GM12878 (cell line): ENCODE measurements around the gene AGTPBP1. TPM values are rescaled to one million over a fixed set of nuclear protein-coding genes. Genes with fewer than 3 reads are reported as not detected.

Source experiments
- ATAC-seq: fragments of 200-7000 bp; cut with Tn5 transposase; 3 replicates; pipeline ENCODE4 v1.9.1; 2020; ENCODE audit warnings: mild to moderate bottlenecking, moderate library complexity
- BruUV-seq: library from RNA; stranded (reverse); fragments of 400-500 nt; replicated peaks from 2 replicates; lab custom pipeline; 2021; lab: Mats Ljungman, UMichigan
- CTCF ChIA-PET: fragments of 300-600 bp; sonication (Branson Sonifier 250); formaldehyde crosslinking; extraction: SDS; loops from one replicate; lab custom pipeline; 2021; ENCODE audit warnings: inconsistent platforms; lab: Yijun Ruan, JAX
- POLR2A ChIA-PET: fragments of 350-600 bp; formaldehyde crosslinking; extraction: SDS; loops from one replicate; lab custom pipeline; 2021; ENCODE audit warnings: inconsistent platforms; lab: Charles Lee
- RAD21 ChIA-PET: fragments of 300-600 bp; sonication (Branson Sonifier 250); formaldehyde crosslinking; loops from one replicate; lab custom pipeline; 2023; ENCODE audit warnings: antibody characterized with exemption; ENCODE audit not compliant: unreplicated experiment; lab: Charles Lee
- SMC1A ChIA-PET: fragments of 300-600 bp; sonication (Branson Sonifier 250); formaldehyde crosslinking; loops from one replicate; lab custom pipeline; 2023; ENCODE audit not compliant: unreplicated experiment, uncharacterized antibody; lab: Charles Lee
- DNase-seq: peaks from one replicate; pipeline ENCODE4 v3.0.0-alpha.2; 2011; ENCODE audit warnings: low read depth, low spot score
- FAIRE-seq: peaks from 3 replicates; lab custom pipeline; 2011; peaks lifted over from hg19 to GRCh38; lab: Jason Lieb, UNC
- H2AFZ ChIP-seq: 2 replicates; pipeline ENCODE4 v1.6.0; 2011; ENCODE audit warnings: low read depth, low read length, control low read depth; ENCODE audit not compliant: control insufficient read depth
- H3K27ac ChIP-seq: 2 replicates; pipeline ENCODE4 v1.5.1; 2011; ENCODE audit warnings: control low read depth; ENCODE audit not compliant: control insufficient read depth, insufficient read depth
- H3K27me3 ChIP-seq, 2 experiments: replicated peaks in 1 of 2; 2 replicates each; pipeline versions ENCODE4 v1.6.0 to v1.6.1; 2011; ENCODE audit warnings: low read length in 1 of 2; ENCODE audit not compliant: control insufficient read depth in 2 of 2, insufficient read depth in 2 of 2
- H3K36me3 ChIP-seq, 2 experiments: 2 replicates each; pipeline ENCODE4 v1.5.1; 2011; ENCODE audit warnings: low read length in 1 of 2; ENCODE audit not compliant: control insufficient read depth in 2 of 2, insufficient read depth in 2 of 2
- H3K4me1 ChIP-seq: 2 replicates; pipeline ENCODE4 v1.6.1; 2011; ENCODE audit warnings: mild to moderate bottlenecking, low read length, moderate library complexity, mixed read lengths; ENCODE audit not compliant: control insufficient read depth, insufficient read depth
- H3K4me2 ChIP-seq: 2 replicates; pipeline ENCODE4 v1.6.0; 2011; ENCODE audit warnings: control low read depth; ENCODE audit not compliant: control insufficient read depth, insufficient read depth
- H3K4me3 ChIP-seq: fragments of 200-600 bp; sonication (generic); 2 replicates; pipeline ENCODE4 v1.5.1; 2016
- H3K79me2 ChIP-seq: 2 replicates; pipeline ENCODE4 v1.6.0; 2011; ENCODE audit warnings: low read length; ENCODE audit not compliant: control insufficient read depth, insufficient read depth
- H3K9ac ChIP-seq: 2 replicates; pipeline ENCODE4 v1.8.0; 2011; ENCODE audit warnings: low read length, control low read depth, mixed read lengths; ENCODE audit not compliant: control insufficient read depth, insufficient read depth
- H3K9me3 ChIP-seq: replicated peaks from 3 replicates; pipeline ENCODE4 v1.5.1; 2011; ENCODE audit warnings: mild to moderate bottlenecking, low read length; ENCODE audit not compliant: control insufficient read depth, insufficient read depth
- H4K20me1 ChIP-seq: 2 replicates; pipeline ENCODE4 v1.6.0; 2011; ENCODE audit not compliant: control insufficient read depth, insufficient read depth
- ETV6 ChIP-seq, 2 experiments: fragments of 450-650 bp in 1 of 2; IDR thresholded peaks in 1 of 2; conservative IDR thresholded peaks in 1 of 2; 2 replicates each; pipeline ENCODE4 v1.6.1; 2014; ENCODE audit warnings: antibody characterized with exemption in 1 of 2, borderline replicate concordance in 1 of 2, low read depth in 1 of 2, mild to moderate bottlenecking in 1 of 2, moderate library complexity in 1 of 2
- HDAC2 ChIP-seq: fragments of 200-600 bp; sonication (generic); IDR thresholded peaks from 2 replicates; pipeline ENCODE4 v1.6.1; 2017
- JUND ChIP-seq: IDR thresholded peaks from 2 replicates; pipeline ENCODE4 v1.6.1; 2012; ENCODE audit warnings: low read depth, mild to moderate bottlenecking, low read length, improper control_type of control experiment, moderate library complexity
- MYC ChIP-seq: IDR thresholded peaks from 2 replicates; pipeline ENCODE4 v1.6.1; 2011; ENCODE audit warnings: mild to moderate bottlenecking, low read length, moderate library complexity, inconsistent platforms; ENCODE audit not compliant: insufficient read depth, insufficient replicate concordance, insufficient read length, severe bottlenecking
- SP1 ChIP-seq: IDR thresholded peaks from one replicate; pipeline ENCODE4 v1.6.1; 2011; ENCODE audit warnings: low read depth, low read length
- SREBF1 ChIP-seq: IDR thresholded peaks from 2 replicates; pipeline ENCODE4 v1.6.1; 2012; ENCODE audit warnings: mild to moderate bottlenecking, low read length
- WRNIP1 ChIP-seq: IDR thresholded peaks from 2 replicates; pipeline ENCODE4 v1.6.1; 2011; ENCODE audit warnings: low read depth, low read length, improper control_type of control experiment, borderline replicate concordance
- ZNF622 ChIP-seq: fragments of 450-650 bp; IDR thresholded peaks from 2 replicates; pipeline ENCODE4 v1.6.1; 2017; ENCODE audit warnings: mild to moderate bottlenecking, inconsistent platforms
- WGBS: methylation state at CpG from one replicate; pipeline ENCODE4 v1.1.6; 2016; ENCODE audit warnings: low lambda C conversion rate; ENCODE audit not compliant: insufficient replicate concordance, insufficient coverage; ENCODE audit errors: missing lambda C conversion rate; 5-methylcytosine and 5-hydroxymethylcytosine counted together
- in situ Hi-C: fragments of 300-500 bp; cut with MboI; formaldehyde crosslinking; loops from 9 replicates; pipeline ENCODE4 v1.14.3; 2018; ENCODE audit warnings: mixed read lengths
- intact Hi-C: fragments of 100-400 bp; cut with micrococcal nuclease; formaldehyde crosslinking; loops from one replicate; pipeline ENCODE4 v1.14.2; 2022; ENCODE audit not compliant: unreplicated experiment
- polyA plus RNA-seq, 11 experiments: library from polyadenylated mRNA; depleted of rRNA in 4 of 11; unstranded in 6 of 11; stranded (reverse) in 5 of 11; fragments of >200 nt; fragmentation: Nextera tagmentation in 4 of 11; fragmentation: Illumina TruSeq in 1 of 11; extraction: Ambion mirVana in 4 of 11; extraction: Trizol in 1 of 11; gene quantifications; 1 replicate in 1 of 11; 2 replicates in 10 of 11; pipeline versions ENCODE4 v1.2.1 to v1.2.3, GENCODE V29; 2011 to 2016; ENCODE audit warnings: inconsistent platforms in 2 of 11, missing spikeins in 2 of 11, low read depth in 1 of 11
- total RNA-seq, 4 experiments: library from RNA; depleted of rRNA in 3 of 4; stranded (reverse); fragments of >200 nt in 3 of 4; fragmentation: Illumina TruSeq in 1 of 4; extraction: Trizol in 1 of 4; gene quantifications; 2 replicates each; pipeline versions ENCODE4 v1.2.1 to v1.2.3, GENCODE V29; 2013 to 2021
- TF ChIP-seq, protein P1 (sequence below): fragments of 450-650 bp; formaldehyde crosslinking; IDR thresholded peaks from 2 replicates; pipeline ENCODE4 v1.5.0; 2022; ENCODE audit warnings: mild to moderate bottlenecking, missing genetic modification characterization
- TF ChIP-seq, protein P2 (sequence below): fragments of 450-650 bp; IDR thresholded peaks from 2 replicates; pipeline ENCODE4 v1.6.1; 2014; ENCODE audit warnings: mild to moderate bottlenecking

AGTPBP1 gene
- total and polyA plus RNA-seq, 10 of the 15 experiments (the other 5 are each of a cell fraction or from before 2014, with no cell fraction given) = 6.1 to 35.2 (median 20.0) TPM

DNA sequence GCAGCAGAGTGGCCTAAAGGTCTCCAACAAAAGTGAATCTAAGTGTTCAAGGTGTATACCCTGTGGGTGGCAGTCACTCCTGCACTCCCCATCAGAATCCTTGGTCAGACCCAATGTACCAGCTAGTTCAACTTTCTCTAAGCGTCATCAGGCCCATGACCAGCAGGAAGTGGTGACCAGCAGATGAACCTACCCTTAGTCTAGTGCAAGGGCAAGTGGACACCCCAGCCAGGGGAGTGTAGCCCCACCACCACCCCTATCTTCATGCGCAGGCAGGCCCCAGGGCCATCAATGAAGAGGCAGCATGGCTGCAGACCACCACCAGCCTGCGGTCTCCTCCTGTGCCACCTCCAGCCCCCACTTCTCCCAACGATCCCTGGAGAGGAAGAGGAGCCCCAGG lies 213.1 kb downstream of the AGTPBP1 start:
- H3K4me1 ChIP-seq = no peaks in the 10 kb centered on the region
- no peaks in the 10 kb centered on the region for H3K36me3 ChIP-seq
- H3K4me2 ChIP-seq = no peak overlapping the region
- H3K9ac ChIP-seq = no peak overlapping the region
- in situ Hi-C loops = no loop called here
- FAIRE-seq (no peak), DNase-seq (no peak)
- ChIA-PET POLR2A (no interaction called here), CTCF (no interaction called here), SMC1A (interaction anchor here (0.6 to 1.2 kb wide), 2 partner anchors 82 to 1204 kb away, joined by 3 to 6 read pairs; no protein-coding TSS in a partner anchor)
- intact Hi-C loops = no loop called here
- H2AFZ ChIP-seq = no peak overlapping the region
- no peak overlapping the region for H3K27ac ChIP-seq
- no peaks in the 10 kb centered on the region for H3K9me3 ChIP-seq
- no peaks in the 10 kb centered on the region for H3K79me2 ChIP-seq
- H3K27me3 ChIP-seq = peaks cover 0 to 2% of the 10 kb centered on the region in 2 experiments; a peak in 3 of 4 replicates
- no peak for TF ChIP-seq SP1
- no peak for TF ChIP-seq ZNF622
- TF ChIP-seq ETV6 (conservative IDR thresholded peaks at IDR 0.05 in 1 of 2, IDR thresholded peaks at IDR 0.05 in 1 of 2; ENCODE audit: borderline replicate concordance in 1 of 2, low read depth in 1 of 2) = no peak
- TF ChIP-seq SREBF1 = no peak
- TF ChIP-seq JUND = no peak
- TF ChIP-seq, protein P1, sequence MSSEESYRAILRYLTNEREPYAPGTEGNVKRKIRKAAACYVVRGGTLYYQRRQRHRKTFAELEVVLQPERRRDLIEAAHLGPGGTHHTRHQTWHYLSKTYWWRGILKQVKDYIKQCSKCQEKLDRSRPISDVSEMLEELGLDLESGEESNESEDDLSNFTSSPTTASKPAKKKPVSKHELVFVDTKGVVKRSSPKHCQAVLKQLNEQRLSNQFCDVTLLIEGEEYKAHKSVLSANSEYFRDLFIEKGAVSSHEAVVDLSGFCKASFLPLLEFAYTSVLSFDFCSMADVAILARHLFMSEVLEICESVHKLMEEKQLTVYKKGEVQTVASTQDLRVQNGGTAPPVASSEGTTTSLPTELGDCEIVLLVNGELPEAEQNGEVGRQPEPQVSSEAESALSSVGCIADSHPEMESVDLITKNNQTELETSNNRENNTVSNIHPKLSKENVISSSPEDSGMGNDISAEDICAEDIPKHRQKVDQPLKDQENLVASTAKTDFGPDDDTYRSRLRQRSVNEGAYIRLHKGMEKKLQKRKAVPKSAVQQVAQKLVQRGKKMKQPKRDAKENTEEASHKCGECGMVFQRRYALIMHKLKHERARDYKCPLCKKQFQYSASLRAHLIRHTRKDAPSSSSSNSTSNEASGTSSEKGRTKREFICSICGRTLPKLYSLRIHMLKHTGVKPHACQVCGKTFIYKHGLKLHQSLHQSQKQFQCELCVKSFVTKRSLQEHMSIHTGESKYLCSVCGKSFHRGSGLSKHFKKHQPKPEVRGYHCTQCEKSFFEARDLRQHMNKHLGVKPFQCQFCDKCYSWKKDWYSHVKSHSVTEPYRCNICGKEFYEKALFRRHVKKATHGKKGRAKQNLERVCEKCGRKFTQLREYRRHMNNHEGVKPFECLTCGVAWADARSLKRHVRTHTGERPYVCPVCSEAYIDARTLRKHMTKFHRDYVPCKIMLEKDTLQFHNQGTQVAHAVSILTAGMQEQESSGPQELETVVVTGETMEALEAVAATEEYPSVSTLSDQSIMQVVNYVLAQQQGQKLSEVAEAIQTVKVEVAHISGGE (CRISPR knock-in tag) = no peak
- TF ChIP-seq, protein P2, sequence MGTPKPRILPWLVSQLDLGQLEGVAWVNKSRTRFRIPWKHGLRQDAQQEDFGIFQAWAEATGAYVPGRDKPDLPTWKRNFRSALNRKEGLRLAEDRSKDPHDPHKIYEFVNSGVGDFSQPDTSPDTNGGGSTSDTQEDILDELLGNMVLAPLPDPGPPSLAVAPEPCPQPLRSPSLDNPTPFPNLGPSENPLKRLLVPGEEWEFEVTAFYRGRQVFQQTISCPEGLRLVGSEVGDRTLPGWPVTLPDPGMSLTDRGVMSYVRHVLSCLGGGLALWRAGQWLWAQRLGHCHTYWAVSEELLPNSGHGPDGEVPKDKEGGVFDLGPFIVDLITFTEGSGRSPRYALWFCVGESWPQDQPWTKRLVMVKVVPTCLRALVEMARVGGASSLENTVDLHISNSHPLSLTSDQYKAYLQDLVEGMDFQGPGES = no peak
- TF ChIP-seq WRNIP1 = no peak
- no peak for TF ChIP-seq HDAC2
- no peak for TF ChIP-seq MYC
- TF ChIP-seq, all 136 proteins: peak for 0
- H3K4me3 ChIP-seq = no peak overlapping the region
- BruUV-seq = no TSS peak
- ATAC-seq = no peak
- H4K20me1 ChIP-seq = no peaks in the 10 kb centered on the region
- 45% methylated on average over 4 of the region's 4 CpGs for WGBS
- RAD21 ChIA-PET = no interaction called here
